B cell (primary cell): ENCODE data around the gene C15orf40. TPM values are rescaled to one million over a fixed set of nuclear protein-coding genes. Genes with fewer than 3 reads are reported as not detected.

Experiments
- ATAC-seq: fragments of 200-7000 bp; cut with Tn5 transposase; one replicate; pipeline ENCODE4 v1.10.0; 2021; ENCODE audit warnings: low read depth, mild to moderate bottlenecking, moderate number of reproducible peaks, moderate library complexity
- CTCF ChIA-PET: fragments of 350-600 bp; sonication (Branson Sonifier 250); formaldehyde crosslinking; loops from one replicate; lab custom pipeline; 2021; ENCODE audit warnings: antibody characterized with exemption, inconsistent platforms; lab: Charles Lee
- POLR2A ChIA-PET: fragments of 350-600 bp; sonication (Branson Sonifier 250); formaldehyde crosslinking; loops from one replicate; lab custom pipeline; 2021; ENCODE audit warnings: antibody characterized with exemption; lab: Charles Lee
- DNase-seq: peaks from one replicate; pipeline ENCODE4 v3.0.0; 2013
- H2AFZ ChIP-seq: 2 replicates; pipeline ENCODE4 v1.6.1; 2012; ENCODE audit warnings: mild to moderate bottlenecking, low read depth, low read length; ENCODE audit not compliant: insufficient read depth, poor library complexity, severe bottlenecking
- H3K27ac ChIP-seq, 2 donors: 1 replicate in 1 of 2; 2 replicates in 1 of 2; pipeline ENCODE4 v1.5.1; 2012 to 2013; ENCODE audit warnings: low read length in 2 of 2, mild to moderate bottlenecking in 2 of 2, moderate library complexity in 1 of 2
- H3K27me3 ChIP-seq, 4 experiments: fragments of 200-600 bp in 1 of 4; sonication (generic) in 1 of 4; replicated peaks in 1 of 4; 1 replicate in 2 of 4; 2 replicates in 2 of 4; pipeline versions ENCODE4 v1.6.1 to v1.7.0; 2013 to 2016; ENCODE audit warnings: low read length in 3 of 4, mild to moderate bottlenecking in 2 of 4, mixed read lengths in 1 of 4, moderate library complexity in 1 of 4; ENCODE audit not compliant: insufficient read depth in 4 of 4, control insufficient read depth in 3 of 4; ENCODE audit errors: control extremely low read depth in 1 of 4
- H3K36me3 ChIP-seq, 2 experiments: replicated peaks in 1 of 2; 1 replicate in 1 of 2; 2 replicates in 1 of 2; pipeline versions ENCODE4 v1.6.1 to v1.7.1; 2013; ENCODE audit warnings: low read length in 1 of 2; ENCODE audit not compliant: insufficient read depth in 2 of 2, control insufficient read depth in 1 of 2; ENCODE audit errors: control extremely low read depth in 1 of 2, extremely low read depth in 1 of 2
- H3K4me1 ChIP-seq, 2 donors: fragments of 200-600 bp in 1 of 2; sonication (generic) in 1 of 2; 1 replicate in 1 of 2; 2 replicates in 1 of 2; pipeline versions ENCODE4 v1.5.1 to v1.6.1; 2013 to 2017; ENCODE audit warnings: low read length in 2 of 2; ENCODE audit not compliant: control insufficient read depth in 2 of 2, insufficient read depth in 2 of 2
- H3K4me2 ChIP-seq: replicated peaks from 2 replicates; pipeline ENCODE3; 2012; ENCODE audit warnings: mild to moderate bottlenecking, low read depth, low read length; ENCODE audit not compliant: poor library complexity, severe bottlenecking
- H3K4me3 ChIP-seq, 5 experiments: fragments of 200-600 bp in 1 of 5; sonication (generic) in 1 of 5; 1 replicate in 3 of 5; 2 replicates in 2 of 5; pipeline versions ENCODE4 v1.5.1 to v1.7.0; 2011 to 2016; ENCODE audit warnings: low read length in 4 of 5, mild to moderate bottlenecking in 4 of 5, low read depth in 2 of 5, control low read depth in 1 of 5, moderate library complexity in 1 of 5; ENCODE audit not compliant: insufficient read depth in 1 of 5; ENCODE audit errors: control extremely low read depth in 1 of 5, extremely low read depth in 1 of 5
- H3K79me2 ChIP-seq: fragments of 200-600 bp; sonication (generic); one replicate; pipeline ENCODE4 v1.6.0; 2016; ENCODE audit warnings: low read length; ENCODE audit not compliant: control insufficient read depth, insufficient read depth
- H3K9ac ChIP-seq: fragments of 200-600 bp; sonication (generic); 2 replicates; pipeline ENCODE4 v1.6.1; 2017; ENCODE audit warnings: mild to moderate bottlenecking, low read length, moderate library complexity
- H3K9me3 ChIP-seq, 3 donors: one replicate each; pipeline versions ENCODE4 v1.6.1 to v1.7.1; 2013; ENCODE audit warnings: low read length in 2 of 3; ENCODE audit not compliant: control insufficient read depth in 2 of 3, insufficient read depth in 1 of 3; ENCODE audit errors: control extremely low read depth in 1 of 3
- H4K20me1 ChIP-seq: 2 replicates; pipeline ENCODE4 v1.6.0; 2012; ENCODE audit warnings: mild to moderate bottlenecking, low read length; ENCODE audit not compliant: insufficient read depth, control insufficient read depth, poor library complexity, severe bottlenecking
- H3K27ac Mint-ChIP-seq: one replicate; pipeline ENCODE4 v1.8.0; 2021; ENCODE audit warnings: mixed read lengths
- H3K27me3 Mint-ChIP-seq: one replicate; pipeline ENCODE4 v1.8.0; 2021; ENCODE audit warnings: mixed read lengths
- H3K4me1 Mint-ChIP-seq: one replicate; pipeline ENCODE4 v1.8.0; 2021; ENCODE audit warnings: mixed read lengths
- H3K4me3 Mint-ChIP-seq: one replicate; pipeline ENCODE4 v1.8.0; 2021; ENCODE audit warnings: mixed read lengths
- H3K9me3 Mint-ChIP-seq: one replicate; pipeline ENCODE4 v1.8.0; 2022; ENCODE audit warnings: mixed read lengths; ENCODE audit not compliant: insufficient read depth
- EZH2 ChIP-seq: IDR thresholded peaks from 2 replicates; pipeline ENCODE4 v1.6.1; 2012; ENCODE audit warnings: borderline replicate concordance, low read depth, mild to moderate bottlenecking, moderate library complexity, low read length; ENCODE audit not compliant: insufficient read depth, poor library complexity, severe bottlenecking
- WGBS: methylation state at CpG from one replicate; pipeline ENCODE4 v1.1.5; 2013; ENCODE audit warnings: missing lambda C conversion rate; ENCODE audit not compliant: insufficient coverage; 5-methylcytosine and 5-hydroxymethylcytosine counted together
- intact Hi-C: fragments of 100-400 bp; cut with micrococcal nuclease; formaldehyde crosslinking; loops from one replicate; pipeline ENCODE4 v1.10.0; 2022
- polyA plus RNA-seq: library from polyadenylated mRNA; depleted of rRNA; stranded (reverse); fragments of >200 nt; gene quantifications from 2 replicates; pipeline ENCODE4 v1.2.3, GENCODE V29; 2012
- total RNA-seq, 2 donors: library from RNA; stranded (reverse); fragments of 120-200 nt in 1 of 2; gene quantifications; 1 replicate in 1 of 2; 2 replicates in 1 of 2; pipeline versions ENCODE4 v1.2.3 to v1.2.4, GENCODE V29; 2013 to 2022
- TF ChIP-seq, protein P1 (sequence below): fragments of 200-600 bp; IDR thresholded peaks from one replicate; pipeline ENCODE4 v1.8.0; 2022; ENCODE audit warnings: antibody characterized with exemption, mild to moderate bottlenecking

The C15orf40 gene
- total and polyA plus RNA-seq, 2 donors (not counting 1 experiment from before 2014, with no cell fraction given): 24.0 to 40.7 TPM

DNA sequence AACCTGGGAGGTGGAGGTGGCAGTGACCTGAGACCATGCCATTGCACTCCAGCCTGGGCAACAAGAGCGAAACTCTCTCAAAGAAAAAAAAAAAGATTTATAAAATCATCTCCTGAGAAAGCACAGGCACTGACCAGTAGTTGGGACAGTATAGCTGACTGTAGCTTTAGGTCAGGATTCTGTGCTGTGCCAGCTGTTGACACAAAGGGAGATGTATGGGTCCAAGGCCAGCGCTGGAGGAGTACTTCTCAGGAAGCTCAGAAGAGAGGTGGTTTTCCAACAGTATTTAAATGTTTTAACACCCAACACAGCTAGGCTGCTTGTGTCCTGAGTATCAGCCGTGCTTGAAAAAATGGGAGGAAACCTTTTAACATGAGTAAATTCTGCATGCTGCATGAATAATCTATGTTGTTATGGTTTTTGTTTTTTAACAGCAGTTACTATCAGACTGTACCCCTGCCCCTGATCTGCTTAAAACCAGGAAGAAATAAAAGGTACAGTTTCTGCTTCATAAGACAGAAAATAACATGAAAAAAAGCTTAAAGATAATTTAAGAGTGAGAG, 18.9 kb downstream of the C15orf40 start:
- Histone ChIP-seq H3K27me3 (no peaks in the 10 kb centered on the region), H3K9me3 (no peaks in the 10 kb centered on the region), H3K4me2 (no peak overlapping the region), H3K4me1 (no peaks in the 10 kb centered on the region), H2AFZ (no peak overlapping the region), H3K9ac (no peak overlapping the region), H3K36me3 (peaks cover 1 to 9% of the 10 kb centered on the region in 2 experiments), H3K27ac (no peak overlapping the region), H3K4me3 (no peak overlapping the region), H3K79me2 (no peaks in the 10 kb centered on the region), H4K20me1 (no peaks in the 10 kb centered on the region)
- DNase-seq: no peak
- H3K27me3 Mint-ChIP-seq: no peaks in the 10 kb centered on the region
- ChIA-PET POLR2A (no interaction called here), CTCF (interaction anchor here (1.2 to 1.5 kb wide), 3 partner anchors 11 to 461 kb away, joined by 3 to 7 read pairs (median 5); partner anchors contain the start of gene C15orf40)
- WGBS: no CpG with 5 or more reads among the region's 3 CpGs
- TF ChIP-seq, protein P1, sequence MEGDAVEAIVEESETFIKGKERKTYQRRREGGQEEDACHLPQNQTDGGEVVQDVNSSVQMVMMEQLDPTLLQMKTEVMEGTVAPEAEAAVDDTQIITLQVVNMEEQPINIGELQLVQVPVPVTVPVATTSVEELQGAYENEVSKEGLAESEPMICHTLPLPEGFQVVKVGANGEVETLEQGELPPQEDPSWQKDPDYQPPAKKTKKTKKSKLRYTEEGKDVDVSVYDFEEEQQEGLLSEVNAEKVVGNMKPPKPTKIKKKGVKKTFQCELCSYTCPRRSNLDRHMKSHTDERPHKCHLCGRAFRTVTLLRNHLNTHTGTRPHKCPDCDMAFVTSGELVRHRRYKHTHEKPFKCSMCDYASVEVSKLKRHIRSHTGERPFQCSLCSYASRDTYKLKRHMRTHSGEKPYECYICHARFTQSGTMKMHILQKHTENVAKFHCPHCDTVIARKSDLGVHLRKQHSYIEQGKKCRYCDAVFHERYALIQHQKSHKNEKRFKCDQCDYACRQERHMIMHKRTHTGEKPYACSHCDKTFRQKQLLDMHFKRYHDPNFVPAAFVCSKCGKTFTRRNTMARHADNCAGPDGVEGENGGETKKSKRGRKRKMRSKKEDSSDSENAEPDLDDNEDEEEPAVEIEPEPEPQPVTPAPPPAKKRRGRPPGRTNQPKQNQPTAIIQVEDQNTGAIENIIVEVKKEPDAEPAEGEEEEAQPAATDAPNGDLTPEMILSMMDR: no peak
- TF ChIP-seq EZH2: no peak
- no peaks in the 10 kb centered on the region for H3K9me3 Mint-ChIP-seq
- ATAC-seq: no peak
- no peak overlapping the region for H3K27ac Mint-ChIP-seq
- intact Hi-C loops: no loop called here
- no peak overlapping the region for H3K4me3 Mint-ChIP-seq
- peaks cover 2% of the 10 kb centered on the region for H3K4me1 Mint-ChIP-seq

DNA sequence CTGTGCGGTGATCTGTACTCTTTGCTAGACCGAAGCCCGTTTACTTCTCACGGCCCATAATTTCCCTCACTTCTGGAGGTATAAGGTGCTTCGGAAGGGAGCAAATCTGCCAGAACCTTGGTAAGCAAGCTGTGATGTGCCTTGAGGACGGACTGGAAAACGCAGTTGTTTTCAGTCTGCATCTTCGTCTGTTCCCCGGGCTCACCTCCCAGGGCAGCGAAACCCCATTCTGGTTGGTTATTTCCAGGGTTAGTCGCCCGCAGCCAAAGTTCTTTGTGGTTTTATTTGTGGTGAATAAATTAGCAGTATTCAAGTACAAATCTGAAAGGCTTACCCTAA, 25.0 kb downstream of the C15orf40 start:
- Mint-ChIP-seq H3K4me1 (peaks cover 24% of the 10 kb centered on the region), H3K9me3 (no peaks in the 10 kb centered on the region), H3K4me3 (peak overlapping the region; percentile 100), H3K27ac (peak overlapping the region; percentile 97), H3K27me3 (no peaks in the 10 kb centered on the region)
- Histone ChIP-seq H3K79me2 (peaks cover 23% of the 10 kb centered on the region), H3K9me3 (no peaks in the 10 kb centered on the region), H3K27ac (peak overlapping the region; percentile 65 to 83), H3K4me1 (peaks cover 12 to 17% of the 10 kb centered on the region in 2 donors), H3K4me3 (peak overlapping the region; percentile 77 to 92 (median 82)), H3K36me3 (peaks cover under 1 to 6% of the 10 kb centered on the region in 2 experiments), H2AFZ (peak overlapping the region; percentile 89), H3K27me3 (no peaks in the 10 kb centered on the region), H3K9ac (peak overlapping the region; percentile 91), H3K4me2 (peak overlapping the region; percentile 89), H4K20me1 (peaks cover 4% of the 10 kb centered on the region)
- intact Hi-C loops: loop anchor here (1.0 to 5.0 kb wide), 6 partner anchors 25 to 939 kb away; partner anchors contain the start of genes C15orf40, MEX3B, RPS17 and WHAMM
- ATAC-seq (no peak), DNase-seq (no peak)
- WGBS: 2% methylated on average over 7 of the region's 12 CpGs
- TF ChIP-seq, protein P1: no peak
- TF ChIP-seq EZH2: no peak
- CTCF ChIA-PET: interaction anchor here (1.0 to 3.3 kb wide), 8 partner anchors 14 to 446 kb away, joined by 3 to 27 read pairs (median 10); partner anchors contain the start of genes C15orf40, FSD2 and RPS17
- POLR2A ChIA-PET: interaction anchor here (1.3 to 1.9 kb wide), 4 partner anchors 25 to 446 kb away, joined by 4 to 18 read pairs (median 10); partner anchors contain the start of genes C15orf40 and RPS17
